ENCODE measurements around the gene SPIN1.
A peak's percentile ranks its signal among the peaks of the same experiment; 100 is the strongest.

Gene SPIN1

DNA sequence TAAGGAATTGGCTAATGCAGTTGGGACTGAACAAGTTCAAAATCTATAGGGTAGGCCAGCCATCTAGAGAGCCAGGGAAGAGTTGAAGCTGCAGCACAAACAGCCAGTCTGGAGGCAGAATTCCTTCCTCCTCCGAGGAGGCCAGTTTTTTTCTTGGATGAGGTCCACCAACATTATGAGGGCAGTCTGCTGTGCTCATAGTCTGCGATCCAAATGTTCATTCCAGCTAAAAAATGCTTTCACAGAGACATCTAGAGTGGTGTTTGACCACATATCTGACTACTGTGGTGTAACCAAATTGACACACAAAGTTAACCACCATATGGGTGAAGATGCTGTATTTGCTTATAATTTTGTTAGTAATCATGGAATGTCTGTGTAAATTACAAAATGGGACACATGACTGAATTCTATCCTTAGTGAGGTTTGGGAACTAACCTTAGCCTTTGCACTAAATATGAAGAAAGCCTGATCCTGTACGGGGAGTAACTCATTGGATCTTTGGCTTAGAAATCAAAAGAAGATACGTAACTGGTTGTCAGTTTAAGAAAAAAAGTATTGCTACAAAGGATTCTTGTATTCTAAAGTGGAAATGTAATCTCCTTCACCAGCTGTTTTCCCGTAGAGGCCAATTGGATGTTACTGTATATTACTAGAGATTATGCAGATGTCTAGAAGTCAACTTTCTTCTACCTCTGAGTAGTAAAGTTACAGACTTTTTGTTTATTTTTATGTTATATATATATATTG, 70.6 kb downstream of the SPIN1 start:
- Histone ChIP-seq H3K36me3 (ENCODE audit: insufficient read depth, low read length) (peaks cover 27% of the 10 kb centered on the region), H3K27me3 (ENCODE audit: insufficient read depth, low read length) (no peaks in the 10 kb centered on the region), H3K79me2 (ENCODE audit: control insufficient read depth, insufficient read depth, low read length, unreplicated experiment) (peaks cover 14% of the 10 kb centered on the region), H3K4me1 (ENCODE audit: control insufficient read depth, insufficient read depth, low read length, unreplicated experiment) (peaks cover 14% of the 10 kb centered on the region), H3K4me3 (ENCODE audit: low read depth, low read length) (no peak overlapping the region), H2AFZ (ENCODE audit: low read length, unreplicated experiment) (no peak overlapping the region), H3K27ac (ENCODE audit: low read depth, low read length) (no peak overlapping the region)

DNA sequence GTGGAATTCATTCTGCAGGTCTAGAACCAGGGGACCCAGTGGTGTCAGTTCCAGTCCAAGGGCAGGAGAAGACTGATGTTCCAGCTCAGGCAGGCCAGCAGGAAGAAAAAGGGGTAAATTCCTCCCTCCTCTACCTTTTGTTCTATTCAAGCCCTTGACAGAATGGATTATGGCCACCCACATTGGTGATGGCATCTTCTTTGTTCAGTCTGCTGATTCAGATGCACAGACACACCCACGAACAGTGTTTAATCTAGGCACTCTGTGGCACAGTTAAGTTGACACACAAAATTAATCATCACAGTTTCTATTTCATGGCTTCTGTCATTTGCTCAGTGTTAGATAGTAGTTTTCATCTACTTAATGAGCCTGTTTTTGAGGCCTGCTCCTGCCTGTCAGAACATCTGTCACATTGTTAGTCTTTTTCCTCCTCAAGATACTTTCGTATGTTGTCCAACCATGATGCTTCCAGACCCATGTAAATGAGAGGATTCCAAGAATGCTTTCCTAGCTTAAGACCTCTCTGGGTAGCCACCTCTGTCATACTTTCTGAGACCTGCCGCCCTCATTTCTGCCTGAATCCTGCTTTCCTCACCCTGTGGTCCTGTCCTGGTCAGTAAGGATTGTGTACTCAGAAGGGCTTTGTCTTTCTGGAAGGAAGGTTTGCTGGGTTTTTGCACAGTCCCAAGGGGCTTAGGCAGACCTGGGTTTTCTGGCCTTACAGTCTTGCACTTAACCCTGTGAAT, 72.5 kb downstream of the SPIN1 start:
- H3K36me3 ChIP-seq (ENCODE audit: insufficient read depth, low read length) = peaks cover 27% of the 10 kb centered on the region
- no peaks in the 10 kb centered on the region for H3K27me3 ChIP-seq (ENCODE audit: insufficient read depth, low read length)
- peaks cover 20% of the 10 kb centered on the region for H3K79me2 ChIP-seq (ENCODE audit: control insufficient read depth, insufficient read depth, low read length, unreplicated experiment)
- no peak overlapping the region for H3K4me3 ChIP-seq (ENCODE audit: low read depth, low read length)
- no peak overlapping the region for H2AFZ ChIP-seq (ENCODE audit: low read length, unreplicated experiment)
- H3K4me1 ChIP-seq (ENCODE audit: control insufficient read depth, insufficient read depth, low read length, unreplicated experiment) = peaks cover 28% of the 10 kb centered on the region
- H3K27ac ChIP-seq (ENCODE audit: low read depth, low read length) = no peak overlapping the region

DNA sequence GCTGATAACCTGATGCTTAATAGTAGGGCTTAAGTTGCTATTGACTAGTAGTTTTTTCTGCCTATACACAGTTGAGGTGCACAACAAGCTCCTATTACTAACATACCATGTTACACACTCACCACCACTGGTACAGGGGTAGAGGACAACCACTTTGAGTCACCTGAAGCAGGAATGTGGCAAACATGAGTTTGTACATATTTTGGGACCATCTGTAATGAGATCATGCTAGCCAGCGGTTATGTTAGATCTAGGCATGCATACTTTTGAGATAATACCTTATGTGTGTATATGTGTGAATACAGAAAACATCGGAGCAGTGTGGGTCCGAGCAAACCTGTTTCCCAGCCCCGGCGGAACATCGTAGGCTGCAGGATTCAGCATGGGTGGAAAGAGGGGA, 73.9 kb downstream of the SPIN1 start:
- H3K27ac ChIP-seq (ENCODE audit: low read depth, low read length) = no peak overlapping the region
- H3K4me3 ChIP-seq (ENCODE audit: low read depth, low read length) = no peak overlapping the region
- H3K79me2 ChIP-seq (ENCODE audit: control insufficient read depth, insufficient read depth, low read length, unreplicated experiment) = peaks cover 26% of the 10 kb centered on the region
- H3K36me3 ChIP-seq (ENCODE audit: insufficient read depth, low read length) = peaks cover 20% of the 10 kb centered on the region
- H2AFZ ChIP-seq (ENCODE audit: low read length, unreplicated experiment) = no peak overlapping the region
- H3K27me3 ChIP-seq (ENCODE audit: insufficient read depth, low read length) = no peaks in the 10 kb centered on the region
- peaks cover 28% of the 10 kb centered on the region for H3K4me1 ChIP-seq (ENCODE audit: control insufficient read depth, insufficient read depth, low read length, unreplicated experiment)

DNA sequence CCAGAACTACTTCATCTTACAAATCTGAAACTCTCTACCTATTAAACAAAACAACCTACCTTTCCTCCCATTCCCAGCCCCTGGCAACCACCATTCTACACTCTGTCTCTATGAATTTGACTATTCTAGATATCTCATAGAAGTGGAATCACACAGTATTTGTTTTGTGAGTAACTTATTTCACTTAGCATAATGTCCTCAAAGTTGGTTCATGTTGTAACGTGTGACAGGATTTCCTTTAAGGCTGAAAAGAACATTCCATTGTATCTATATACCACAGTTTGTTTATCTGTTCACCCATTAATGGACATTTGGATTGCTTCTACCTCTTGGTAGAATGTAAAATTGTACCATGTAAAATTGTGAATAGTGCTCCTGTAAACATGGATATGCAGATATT, 76.6 kb downstream of the SPIN1 start:
- Histone ChIP-seq H3K4me1 (ENCODE audit: control insufficient read depth, insufficient read depth, low read length, unreplicated experiment) (peaks cover 28% of the 10 kb centered on the region), H3K27ac (ENCODE audit: low read depth, low read length) (peak overlapping the region; percentile 75), H3K4me3 (ENCODE audit: low read depth, low read length) (no peak overlapping the region), H2AFZ (ENCODE audit: low read length, unreplicated experiment) (no peak overlapping the region), H3K36me3 (ENCODE audit: insufficient read depth, low read length) (peaks cover 25% of the 10 kb centered on the region; the same call in 1 of the 2 replicates), H3K79me2 (ENCODE audit: control insufficient read depth, insufficient read depth, low read length, unreplicated experiment) (peaks cover 20% of the 10 kb centered on the region), H3K27me3 (ENCODE audit: insufficient read depth, low read length) (no peaks in the 10 kb centered on the region)

DNA sequence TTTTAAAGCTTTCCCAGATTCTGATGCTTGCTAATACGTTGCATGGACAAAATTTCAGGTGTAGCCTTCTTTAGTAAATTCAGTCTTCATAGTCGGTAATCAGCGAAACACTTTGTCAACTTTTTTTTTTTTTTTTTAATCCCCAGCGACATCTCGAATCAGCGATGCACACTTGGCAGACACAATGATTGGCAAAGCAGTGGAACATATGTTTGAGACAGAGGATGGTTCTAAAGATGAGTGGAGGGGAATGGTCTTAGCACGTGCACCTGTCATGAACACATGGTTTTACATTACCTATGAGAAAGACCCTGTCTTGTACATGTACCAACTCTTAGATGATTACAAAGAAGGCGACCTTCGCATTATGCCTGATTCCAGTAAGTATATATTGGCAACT, 80.0 kb downstream of the SPIN1 start:
- peaks cover 13% of the 10 kb centered on the region for H3K4me1 ChIP-seq (ENCODE audit: control insufficient read depth, insufficient read depth, low read length, unreplicated experiment)
- H3K27me3 ChIP-seq (ENCODE audit: insufficient read depth, low read length) = no peaks in the 10 kb centered on the region
- peaks cover 12% of the 10 kb centered on the region for H3K79me2 ChIP-seq (ENCODE audit: control insufficient read depth, insufficient read depth, low read length, unreplicated experiment)
- H3K27ac ChIP-seq (ENCODE audit: low read depth, low read length) = no peak overlapping the region
- H2AFZ ChIP-seq (ENCODE audit: low read length, unreplicated experiment) = no peak overlapping the region
- H3K4me3 ChIP-seq (ENCODE audit: low read depth, low read length) = no peak overlapping the region
- H3K36me3 ChIP-seq (ENCODE audit: insufficient read depth, low read length) = peaks cover 9% of the 10 kb centered on the region; the same call in 1 of the 2 replicates

DNA sequence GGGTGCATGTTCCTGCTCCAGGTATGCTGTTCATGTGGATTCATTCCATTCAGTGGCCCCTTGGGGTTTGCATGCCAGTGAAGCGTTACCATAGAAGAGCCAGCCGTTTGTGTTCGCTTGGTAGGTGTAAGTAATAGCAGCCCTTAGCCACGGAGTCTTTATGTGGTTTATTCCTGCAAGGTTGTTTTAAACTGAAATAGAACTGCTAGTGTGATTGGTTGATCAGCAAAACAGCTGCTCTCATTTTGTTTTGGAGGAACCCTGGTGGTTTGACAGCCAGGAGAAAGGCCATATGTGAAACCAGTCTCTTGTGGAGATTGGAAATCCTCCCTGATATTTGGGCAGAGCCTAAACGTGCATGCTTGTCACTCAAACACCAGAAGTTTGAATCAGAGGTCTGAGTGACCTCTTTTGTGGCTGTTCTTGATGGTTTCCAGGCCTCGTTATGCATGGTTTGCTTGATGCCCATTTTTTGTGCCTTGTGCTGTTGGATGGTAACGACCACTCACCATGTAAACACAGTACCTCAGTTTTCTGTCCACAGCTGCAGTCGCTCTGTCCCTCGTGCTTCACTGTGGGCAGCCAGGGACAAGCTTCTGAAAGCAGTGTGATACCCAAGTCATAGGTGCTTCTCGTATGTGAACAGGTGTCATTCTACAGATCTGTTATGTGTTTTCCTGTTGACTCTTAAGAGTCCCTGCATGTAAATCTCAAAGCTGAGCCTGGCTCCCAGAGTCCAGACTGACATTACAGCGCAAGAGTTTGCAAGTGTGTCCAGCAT, 88.4 kb downstream of the SPIN1 start:
- Histone ChIP-seq H3K27ac (ENCODE audit: low read depth, low read length) (peak overlapping the region; percentile 88), H3K4me3 (ENCODE audit: low read depth, low read length) (peak overlapping the region; percentile 44), H3K36me3 (ENCODE audit: insufficient read depth, low read length) (peaks cover 13% of the 10 kb centered on the region), H3K79me2 (ENCODE audit: control insufficient read depth, insufficient read depth, low read length, unreplicated experiment) (peaks cover 5% of the 10 kb centered on the region), H2AFZ (ENCODE audit: low read length, unreplicated experiment) (no peak overlapping the region), H3K27me3 (ENCODE audit: insufficient read depth, low read length) (no peaks in the 10 kb centered on the region), H3K4me1 (ENCODE audit: control insufficient read depth, insufficient read depth, low read length, unreplicated experiment) (peaks cover 55% of the 10 kb centered on the region)

DNA sequence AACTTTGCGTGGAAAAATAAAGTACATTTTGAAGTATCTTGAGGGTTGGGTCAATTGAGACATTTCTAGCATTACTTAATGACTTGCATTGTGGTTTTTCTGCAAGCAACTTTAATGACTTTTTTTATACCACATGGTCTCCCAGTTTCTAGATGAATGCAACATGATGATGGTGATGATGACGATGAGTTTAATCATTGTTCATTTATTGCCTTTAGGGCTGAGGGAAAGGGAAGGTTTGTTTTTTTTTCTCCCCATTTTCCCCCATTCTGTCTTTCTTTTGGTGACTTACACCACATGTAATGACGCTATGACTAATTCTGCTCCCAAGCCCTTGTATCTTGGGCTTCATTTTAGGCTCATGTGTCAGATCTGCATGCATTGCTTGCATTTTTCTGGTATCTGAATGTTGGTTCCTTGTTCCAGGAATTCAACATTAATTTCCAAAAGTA, 89.1 kb downstream of the SPIN1 start:
- H3K27me3 ChIP-seq (ENCODE audit: insufficient read depth, low read length) = no peaks in the 10 kb centered on the region
- peak overlapping the region; percentile 88 for H3K27ac ChIP-seq (ENCODE audit: low read depth, low read length)
- peaks cover 13% of the 10 kb centered on the region for H3K36me3 ChIP-seq (ENCODE audit: insufficient read depth, low read length)
- H3K79me2 ChIP-seq (ENCODE audit: control insufficient read depth, insufficient read depth, low read length, unreplicated experiment) = peaks cover 5% of the 10 kb centered on the region
- no peak overlapping the region for H2AFZ ChIP-seq (ENCODE audit: low read length, unreplicated experiment)
- H3K4me3 ChIP-seq (ENCODE audit: low read depth, low read length) = peak overlapping the region; percentile 54
- H3K4me1 ChIP-seq (ENCODE audit: control insufficient read depth, insufficient read depth, low read length, unreplicated experiment) = peaks cover 55% of the 10 kb centered on the region

DNA sequence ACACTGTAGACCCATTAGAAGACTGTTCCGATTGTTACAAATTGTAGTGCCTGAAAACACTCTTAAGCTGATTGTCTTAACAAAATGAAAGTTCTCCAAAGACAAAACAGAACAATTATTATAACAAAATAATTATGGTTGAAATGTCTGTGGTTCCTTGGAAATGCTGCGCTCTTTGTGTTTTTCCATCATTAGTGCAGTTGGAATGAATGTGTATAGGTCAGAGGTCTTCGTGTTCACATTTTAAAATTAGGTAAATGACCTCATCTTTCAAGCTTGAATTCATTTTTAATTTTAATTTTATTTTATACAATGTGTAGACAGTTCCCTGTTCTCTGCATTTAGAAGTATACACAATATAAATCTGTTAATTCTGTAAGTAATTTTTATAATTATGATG, 90.0 kb downstream of the SPIN1 start:
- no peaks in the 10 kb centered on the region for H3K27me3 ChIP-seq (ENCODE audit: insufficient read depth, low read length)
- peaks cover 5% of the 10 kb centered on the region for H3K79me2 ChIP-seq (ENCODE audit: control insufficient read depth, insufficient read depth, low read length, unreplicated experiment)
- peak overlapping the region; percentile 88 for H3K27ac ChIP-seq (ENCODE audit: low read depth, low read length)
- peaks cover 55% of the 10 kb centered on the region for H3K4me1 ChIP-seq (ENCODE audit: control insufficient read depth, insufficient read depth, low read length, unreplicated experiment)
- peak overlapping the region; percentile 54 for H3K4me3 ChIP-seq (ENCODE audit: low read depth, low read length)
- H3K36me3 ChIP-seq (ENCODE audit: insufficient read depth, low read length) = peaks cover 13% of the 10 kb centered on the region
- H2AFZ ChIP-seq (ENCODE audit: low read length, unreplicated experiment) = no peak overlapping the region

DNA sequence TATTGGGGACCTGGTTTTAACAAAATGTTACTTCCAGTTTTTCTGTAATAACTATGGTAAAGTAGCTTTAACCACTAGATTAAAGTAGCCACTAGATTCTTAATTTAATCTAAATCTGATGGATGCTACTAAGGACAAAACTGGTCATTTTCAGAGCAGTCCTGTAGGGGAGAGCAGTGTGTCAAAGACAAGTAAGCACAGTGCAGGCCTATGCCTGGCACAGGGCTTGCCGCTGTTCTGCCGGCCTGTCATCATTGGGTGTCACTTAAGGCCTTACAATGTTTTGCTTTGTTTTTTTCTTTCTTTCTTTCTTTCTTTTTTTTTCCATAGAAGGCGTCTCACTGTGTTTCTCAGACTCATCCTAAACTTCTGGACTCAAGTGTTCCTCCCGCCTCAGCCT, 93.7 kb downstream of the SPIN1 start:
- H3K36me3 ChIP-seq (ENCODE audit: insufficient read depth, low read length) = no peaks in the 10 kb centered on the region
- H3K4me1 ChIP-seq (ENCODE audit: control insufficient read depth, insufficient read depth, low read length, unreplicated experiment) = peaks cover 26% of the 10 kb centered on the region
- H3K4me3 ChIP-seq (ENCODE audit: low read depth, low read length) = no peak overlapping the region
- H2AFZ ChIP-seq (ENCODE audit: low read length, unreplicated experiment) = no peak overlapping the region
- H3K27ac ChIP-seq (ENCODE audit: low read depth, low read length) = no peak overlapping the region
- H3K79me2 ChIP-seq (ENCODE audit: control insufficient read depth, insufficient read depth, low read length, unreplicated experiment) = peaks cover under 1% of the 10 kb centered on the region
- H3K27me3 ChIP-seq (ENCODE audit: insufficient read depth, low read length) = no peaks in the 10 kb centered on the region

DNA sequence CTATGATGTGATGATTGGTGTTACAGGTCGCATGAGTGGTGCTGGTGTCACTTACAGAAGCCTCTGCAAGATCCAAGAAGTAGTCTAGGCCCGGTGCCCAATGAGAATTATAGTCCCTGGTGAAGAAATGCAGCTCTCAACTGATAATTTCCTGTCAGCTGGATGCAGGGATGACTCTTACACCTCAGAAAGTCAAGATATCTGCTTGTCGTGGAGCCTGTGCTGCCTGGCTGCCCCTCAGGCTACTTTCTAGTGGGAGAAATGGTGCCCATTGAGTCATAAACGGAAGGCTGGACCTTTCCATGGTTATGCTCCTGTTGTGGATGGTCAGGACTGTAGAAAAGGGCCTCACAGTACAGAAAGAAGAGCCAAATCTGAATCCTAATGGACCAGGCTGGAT, 99.9 kb downstream of the SPIN1 start:
- no peaks in the 10 kb centered on the region for H3K79me2 ChIP-seq (ENCODE audit: control insufficient read depth, insufficient read depth, low read length, unreplicated experiment)
- no peak overlapping the region for H3K4me3 ChIP-seq (ENCODE audit: low read depth, low read length)
- H3K27me3 ChIP-seq (ENCODE audit: insufficient read depth, low read length) = no peaks in the 10 kb centered on the region
- no peak overlapping the region for H2AFZ ChIP-seq (ENCODE audit: low read length, unreplicated experiment)
- no peak overlapping the region for H3K27ac ChIP-seq (ENCODE audit: low read depth, low read length)
- H3K4me1 ChIP-seq (ENCODE audit: control insufficient read depth, insufficient read depth, low read length, unreplicated experiment) = no peaks in the 10 kb centered on the region
- no peaks in the 10 kb centered on the region for H3K36me3 ChIP-seq (ENCODE audit: insufficient read depth, low read length)

All from ACC112 (cell line).